Muscle layer of duodenum (tissue), 2 donors: ENCODE data around the gene SYPL2.

Source experiments
- H3K27ac ChIP-seq: one replicate; pipeline ENCODE4 v1.7.0; 2013; ENCODE audit warnings: mild to moderate bottlenecking, low read length
- H3K27me3 ChIP-seq: one replicate; pipeline ENCODE4 v1.7.0; 2013; ENCODE audit warnings: low read depth, mild to moderate bottlenecking, control low read depth, low read length
- H3K36me3 ChIP-seq, 2 donors: one replicate each; pipeline ENCODE4 v1.7.0; 2013; ENCODE audit warnings: low read length in 2 of 2, control low read depth in 1 of 2, mild to moderate bottlenecking in 1 of 2; ENCODE audit not compliant: insufficient read depth in 2 of 2, control insufficient read depth in 1 of 2
- H3K4me1 ChIP-seq, 2 donors: one replicate each; pipeline ENCODE4 v1.7.0; 2013; ENCODE audit warnings: low read length in 2 of 2, mild to moderate bottlenecking in 2 of 2, control low read depth in 1 of 2, moderate library complexity in 1 of 2; ENCODE audit not compliant: insufficient read depth in 2 of 2, control insufficient read depth in 1 of 2
- H3K4me3 ChIP-seq, 2 donors: one replicate each; pipeline ENCODE4 v1.7.0; 2013; ENCODE audit warnings: low read length in 2 of 2, low read depth in 1 of 2, mild to moderate bottlenecking in 1 of 2
- H3K9me3 ChIP-seq, 2 donors: one replicate each; pipeline ENCODE4 v1.7.0; 2013; ENCODE audit warnings: low read length in 2 of 2, control low read depth in 1 of 2, mild to moderate bottlenecking in 1 of 2; ENCODE audit not compliant: control insufficient read depth in 1 of 2
- donor health status: healthy.

Gene SYPL2

DNA sequence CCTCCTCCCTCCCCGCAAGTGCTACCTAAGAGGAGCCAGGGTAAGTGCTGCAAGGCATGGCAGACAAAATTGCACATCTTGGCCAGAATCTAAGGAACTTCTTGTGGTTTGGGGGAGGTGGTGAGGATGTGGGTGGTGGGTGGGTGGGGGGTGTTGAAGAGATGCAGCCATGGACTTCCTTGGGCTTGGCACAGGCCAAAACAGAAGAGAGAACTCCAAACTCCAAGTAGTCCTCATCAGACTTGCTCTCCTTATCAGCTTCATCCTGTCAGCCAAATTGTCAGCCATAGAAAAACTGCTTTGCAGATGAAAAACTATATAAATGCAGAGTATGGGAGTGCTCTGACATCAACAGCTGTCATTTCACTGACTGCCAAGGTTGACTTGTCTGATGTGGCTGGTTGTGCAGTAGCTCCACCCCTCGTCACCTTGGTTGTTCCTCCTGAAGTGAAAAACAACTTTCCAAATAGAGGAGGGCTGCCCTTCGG is 36.1 kb downstream of the SYPL2 start:
- peaks cover 0 to 9% of the 10 kb centered on the region in 2 donors for H3K36me3 ChIP-seq
- H3K4me1 ChIP-seq: peaks cover 10 to 40% of the 10 kb centered on the region in 2 donors
- H3K9me3 ChIP-seq: no peaks in the 10 kb centered on the region
- H3K27ac ChIP-seq: no peak overlapping the region
- H3K4me3 ChIP-seq: no peak overlapping the region
- H3K27me3 ChIP-seq: no peaks in the 10 kb centered on the region

- Histone ChIP-seq H3K27me3 (no peaks in the 10 kb centered on the region), H3K4me1 (peaks cover 10 to 42% of the 10 kb centered on the region in 2 donors), H3K27ac (no peak overlapping the region), H3K9me3 (no peaks in the 10 kb centered on the region), H3K36me3 (peaks cover 0 to 7% of the 10 kb centered on the region in 2 donors), H3K4me3 (no peak overlapping the region)
Measured at GRCh38 chr1:109503935-109504334, 37.6 kb downstream of the SYPL2 start.

DNA sequence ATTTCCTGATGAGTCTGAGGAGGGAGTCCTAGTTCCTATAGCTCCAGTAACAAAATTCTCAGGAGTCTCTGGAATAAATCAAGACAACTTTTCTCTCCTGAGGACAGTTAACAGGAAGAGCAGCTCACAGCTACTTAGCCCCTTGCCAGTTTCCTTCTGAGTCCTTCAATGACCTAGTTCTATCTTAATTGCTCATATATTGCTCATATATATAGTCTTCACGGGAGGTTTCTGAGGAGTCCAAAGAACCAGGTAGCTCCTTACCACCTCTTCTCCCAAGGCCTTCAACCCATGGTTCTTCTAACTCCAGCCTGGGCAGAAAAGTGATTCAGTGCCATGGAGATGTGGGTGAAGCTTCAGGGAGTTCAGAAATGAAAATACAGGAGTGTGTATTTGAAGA is 38.6 kb downstream of the SYPL2 start:
- Histone ChIP-seq H3K4me1 (peaks cover 10 to 38% of the 10 kb centered on the region in 2 donors), H3K27me3 (no peaks in the 10 kb centered on the region), H3K4me3 (no peak overlapping the region), H3K9me3 (no peaks in the 10 kb centered on the region), H3K27ac (no peak overlapping the region), H3K36me3 (peaks cover 0 to 7% of the 10 kb centered on the region in 2 donors)

GRCh38 chr1:109508001-109508872 is 41.9 kb downstream of the SYPL2 start:
- Histone ChIP-seq H3K4me3 (peak overlapping the region in 1 of 2 donors; percentile 76), H3K4me1 (peaks cover 0 to 22% of the 10 kb centered on the region in 2 donors), H3K27me3 (no peaks in the 10 kb centered on the region), H3K9me3 (no peaks in the 10 kb centered on the region), H3K27ac (no peak overlapping the region), H3K36me3 (peaks cover 0 to 7% of the 10 kb centered on the region in 2 donors)

DNA sequence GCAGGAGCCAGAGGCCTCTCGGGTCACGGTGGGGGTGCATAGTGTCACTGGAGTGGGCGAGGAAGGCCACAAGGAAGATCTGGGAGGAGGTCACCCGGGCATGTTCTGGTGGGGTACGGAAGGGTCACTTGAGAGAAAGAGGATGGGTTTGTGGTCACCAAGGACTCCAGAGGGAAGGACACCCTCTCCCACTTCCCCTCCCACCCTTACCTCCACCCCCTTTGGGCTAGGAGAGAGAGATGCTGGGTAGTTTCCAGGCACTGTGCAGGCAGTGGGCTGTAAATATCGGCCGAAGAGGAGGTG is 42.5 kb downstream of the SYPL2 start:
- Histone ChIP-seq H3K4me3 (peak overlapping the region; percentile 42 to 76), H3K36me3 (peaks cover 0 to 7% of the 10 kb centered on the region in 2 donors), H3K27me3 (no peaks in the 10 kb centered on the region), H3K4me1 (peaks cover 0 to 22% of the 10 kb centered on the region in 2 donors), H3K27ac (no peak overlapping the region), H3K9me3 (no peaks in the 10 kb centered on the region)

GRCh38 chr1:109509176-109510134 is 43.1 kb downstream of the SYPL2 start, which contains the start of gene AMIGO1:
Gene AMIGO1, minus strand, starts transcription at chr1:109509727. Its CDS starts 815 bp downstream, at chr1:109508912.
- Histone ChIP-seq H3K36me3 (peaks cover 0 to 7% of the 10 kb centered on the region in 2 donors), H3K9me3 (no peaks in the 10 kb centered on the region), H3K27ac (no peak within 1 kb of the TSS), H3K4me3 (peak within 1 kb of the TSS; percentile 72 to 76), H3K27me3 (no peaks in the 10 kb centered on the region), H3K4me1 (peaks cover 0 to 22% of the 10 kb centered on the region in 2 donors)

DNA sequence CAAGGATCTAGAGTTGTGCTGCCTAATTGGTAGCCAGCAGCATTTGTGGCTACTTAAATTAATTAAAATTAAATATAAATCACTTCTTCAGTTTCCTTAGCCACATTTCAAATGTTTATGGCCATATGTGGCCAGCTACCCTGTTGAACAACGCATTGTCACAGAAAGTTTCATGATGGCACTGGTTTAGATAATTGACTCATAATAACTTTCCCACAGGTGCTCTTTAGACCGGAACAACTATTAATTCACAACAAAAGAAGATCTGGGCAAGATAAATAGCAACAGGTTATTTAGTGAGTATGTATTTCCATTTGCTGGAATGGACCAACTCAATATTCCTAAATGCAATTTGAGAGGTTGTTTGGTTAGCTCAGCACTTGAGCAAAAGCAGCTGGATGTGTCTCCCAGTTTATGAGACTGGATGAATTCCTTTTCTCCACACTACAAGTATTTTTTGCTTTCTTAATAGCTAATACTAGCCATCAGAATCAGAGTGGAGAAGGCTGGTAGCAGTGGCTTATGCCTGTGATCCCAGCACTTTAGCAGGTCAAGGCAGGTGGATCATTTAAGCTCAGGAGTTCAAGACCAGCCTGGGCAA is 46.9 kb downstream of the SYPL2 start:
- peaks cover 0 to 17% of the 10 kb centered on the region in 2 donors for H3K4me1 ChIP-seq
- H3K27me3 ChIP-seq: no peaks in the 10 kb centered on the region
- no peaks in the 10 kb centered on the region for H3K36me3 ChIP-seq

GRCh38 chr1:109514846-109515245 is 48.5 kb downstream of the SYPL2 start:
- Histone ChIP-seq H3K36me3 (no peaks in the 10 kb centered on the region), H3K4me3 (no peak overlapping the region), H3K4me1 (peaks cover 0 to 7% of the 10 kb centered on the region in 2 donors), H3K9me3 (no peaks in the 10 kb centered on the region), H3K27ac (no peak overlapping the region), H3K27me3 (no peaks in the 10 kb centered on the region)

More for the DNA sequence above, 46.9 kb downstream of the SYPL2 start:
- no peak overlapping the region for H3K27ac ChIP-seq
- H3K4me3 ChIP-seq: no peak overlapping the region
- no peaks in the 10 kb centered on the region for H3K9me3 ChIP-seq

DNA sequence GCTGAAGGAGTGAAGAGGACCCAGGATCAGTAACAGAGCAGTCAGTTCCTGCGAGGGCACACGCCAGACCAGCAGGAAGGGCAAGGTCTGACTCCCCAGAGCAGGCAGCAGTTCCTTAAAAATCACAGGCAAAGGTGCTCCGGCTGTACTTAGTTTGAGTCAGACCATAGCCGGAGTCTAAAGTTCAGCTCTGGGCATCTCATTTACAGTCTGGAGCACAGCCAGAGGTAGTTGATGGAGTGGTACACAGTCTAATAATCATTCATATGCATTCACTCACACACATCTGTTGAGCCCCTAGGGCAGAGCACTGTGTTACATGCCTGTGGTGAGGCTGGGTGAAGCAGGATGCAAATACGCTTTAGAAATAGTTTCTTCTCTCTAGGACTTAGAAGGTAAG is 50.5 kb downstream of the SYPL2 start:
- H3K4me1 ChIP-seq: no peaks in the 10 kb centered on the region

DNA sequence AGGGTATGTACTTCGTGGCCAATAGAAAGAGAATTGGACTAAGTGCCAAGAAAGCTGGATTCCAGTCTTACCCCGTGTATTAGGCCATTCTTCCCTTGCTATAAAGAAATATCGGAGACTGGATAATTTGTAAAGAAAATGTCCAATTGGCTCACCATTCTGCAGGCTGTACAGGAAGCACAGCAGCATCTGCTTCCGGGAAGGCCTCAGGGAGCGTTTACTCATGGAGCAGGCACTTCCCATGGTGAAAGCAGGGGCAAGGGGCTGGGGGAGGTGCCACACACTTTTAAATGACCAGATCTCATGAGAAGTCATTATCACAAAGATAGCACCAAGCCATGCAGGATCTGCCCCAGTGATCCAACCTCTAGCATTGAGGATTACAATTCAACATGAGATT is 51.0 kb downstream of the SYPL2 start:
- no peak overlapping the region for H3K4me3 ChIP-seq

More for the DNA sequence above, 50.5 kb downstream of the SYPL2 start:
- H3K27ac ChIP-seq: no peak overlapping the region
- H3K4me3 ChIP-seq: no peak overlapping the region
- no peaks in the 10 kb centered on the region for H3K27me3 ChIP-seq
- H3K36me3 ChIP-seq: no peaks in the 10 kb centered on the region
- no peaks in the 10 kb centered on the region for H3K9me3 ChIP-seq

More for the DNA sequence above, 51.0 kb downstream of the SYPL2 start:
- no peaks in the 10 kb centered on the region for H3K27me3 ChIP-seq
- no peaks in the 10 kb centered on the region for H3K9me3 ChIP-seq
- H3K4me1 ChIP-seq: no peaks in the 10 kb centered on the region
- H3K36me3 ChIP-seq: no peaks in the 10 kb centered on the region
- H3K27ac ChIP-seq: no peak overlapping the region
